Thyroid gland (tissue), 4 donors: ENCODE results near the gene VARS2.
A peak's percentile ranks its signal among the peaks of the same experiment; 100 is the strongest.

Experiments
- CTCF ChIP-seq, 6 experiments: fragments of 200-600 bp in 3 of 6; fragments of 450-650 bp in 3 of 6; sonication (generic) in 3 of 6; IDR thresholded peaks; one replicate each; pipeline ENCODE4 v1.5.1; 2016 to 2019; ENCODE audit warnings: antibody characterized with exemption in 6 of 6, mild to moderate bottlenecking in 2 of 6, inconsistent platforms in 1 of 6, moderate library complexity in 1 of 6
- POLR2A ChIP-seq, 2 donors: fragments of 450-650 bp; IDR thresholded peaks; one replicate each; pipeline ENCODE4 v1.6.1; 2017; ENCODE audit warnings: antibody characterized with exemption in 2 of 2, mild to moderate bottlenecking in 2 of 2, moderate library complexity in 1 of 2

GRCh38 chr6:30915591-30915946 is 1.5 kb downstream of the VARS2 start:
- peak in 5 of 6 experiments; percentile 37 to 93 (median 68) for TF ChIP-seq CTCF (IDR thresholded peaks at IDR 0.05)
- TF ChIP-seq POLR2A (IDR thresholded peaks at IDR 0.05): no peak
